Heart left ventricle (tissue), 16 donors: ENCODE measurements around the gene NCOR1. TPM values are rescaled to one million over a fixed set of nuclear protein-coding genes. Genes with fewer than 3 reads are reported as not detected.
"Not testable (repeated sequence)": the region's sequence is repeated elsewhere in the genome, so short reads cannot be mapped to it uniquely, and the experiment has no call there.

Source experiments
- ATAC-seq, 4 donors: fragments of 200-7000 bp; cut with Tn5 transposase; one replicate each; pipeline ENCODE4 v1.9.1; 2020 to 2022; ENCODE audit warnings: moderate library complexity in 4 of 4, mild to moderate bottlenecking in 3 of 4, moderate number of reproducible peaks in 1 of 4
- DNase-seq, 5 donors: peaks; one replicate each; pipeline ENCODE4 v3.0.0-alpha.2; 2020
- H3K27ac ChIP-seq, 12 donors: fragments of 200-600 bp; sonication (generic) in 4 of 12; one replicate each; pipeline versions ENCODE4 v1.5.0 to v1.8.0; 2016 to 2022; ENCODE audit warnings: mild to moderate bottlenecking in 2 of 12
- H3K27me3 ChIP-seq, 9 donors: fragments of 200-600 bp; sonication (generic) in 2 of 9; one replicate each; pipeline versions ENCODE4 v1.5.1 to v1.8.0; 2016 to 2022; ENCODE audit warnings: mild to moderate bottlenecking in 3 of 9
- H3K36me3 ChIP-seq, 9 donors: fragments of 200-600 bp; sonication (generic) in 2 of 9; one replicate each; pipeline versions ENCODE4 v1.5.0 to v1.8.0; 2018 to 2022; ENCODE audit warnings: mild to moderate bottlenecking in 2 of 9
- H3K4me1 ChIP-seq, 12 donors: fragments of 200-600 bp; sonication (generic) in 4 of 12; one replicate each; pipeline versions ENCODE4 v1.5.0 to v1.8.0; 2016 to 2022; ENCODE audit warnings: mild to moderate bottlenecking in 3 of 12
- H3K4me3 ChIP-seq, 12 donors: fragments of 200-600 bp; sonication (generic) in 4 of 12; one replicate each; pipeline versions ENCODE4 v1.5.0 to v1.8.0; 2017 to 2022; ENCODE audit warnings: mild to moderate bottlenecking in 9 of 12, moderate library complexity in 4 of 12
- H3K9me3 ChIP-seq, 12 donors: fragments of 200-600 bp; sonication (generic) in 4 of 12; one replicate each; pipeline versions ENCODE4 v1.5.0 to v1.8.0; 2016 to 2022; ENCODE audit warnings: mild to moderate bottlenecking in 1 of 12
- POLR2A ChIP-seq, 2 donors: fragments of 450-650 bp; IDR thresholded peaks; one replicate each; pipeline ENCODE4 v1.6.1; 2017; ENCODE audit warnings: antibody characterized with exemption in 2 of 2, mild to moderate bottlenecking in 2 of 2, moderate library complexity in 2 of 2
- WGBS, 4 donors: extraction: QIAGEN DNeasy Blood & Tissue Kit in 2 of 4; methylation state at CpG; one replicate each; pipeline versions ENCODE4 v1.1.5 to v1.1.7; 2013 to 2018; 5-methylcytosine and 5-hydroxymethylcytosine counted together
- intact Hi-C, 10 donors: fragments of 100-400 bp; cut with DNase I; formaldehyde crosslinking; loops; one replicate each; pipeline versions ENCODE4 v1.11.1 to v1.14.2; 2022
- polyA plus RNA-seq, 2 donors: library from polyadenylated mRNA; stranded (reverse); fragments of 200-250 nt; gene quantifications; one replicate each; pipeline ENCODE4 v1.2.3, GENCODE V29; 2013
- total RNA-seq, 9 donors: library from RNA; depleted of rRNA in 2 of 9; stranded (reverse); fragments of >200 nt in 2 of 9; fragmentation: NEBNext Ultra II Directional in 3 of 9; extraction: Animal tissue kit (Norgen Biotek cat#: 25700) in 3 of 9; gene quantifications; one replicate each; pipeline versions ENCODE4 v1.1.0 to v1.2.4, GENCODE V29; 2016 to 2023
- TF ChIP-seq, protein P1 (sequence below), 12 donors: fragments of 200-600 bp; sonication (generic) in 4 of 12; IDR thresholded peaks; one replicate each; pipeline versions ENCODE4 v1.5.0 to v1.8.0; 2018 to 2022; ENCODE audit warnings: antibody characterized with exemption in 12 of 12, mild to moderate bottlenecking in 5 of 12
- donor health status: ischemic (EF 13 %, LVEDD 7.1; RV severe dilation, severe dysfunction).
- donor health status: healthy with polysubstance abuse.
- donor health status: DM: no; HTN: yes; CAD: no.
- donor health status: DM: no; HTN: no; CAD: no.
- donor health status: ischemic (EF 25% LVEDD 6.9; RV normal size, moderate dysfunction).
- donor health status: ischemic (EF 25% LVEDD 5.7; RV mildly dilated, moderate dysfunction).
- donor health status: healthy.
- donor health status: DM: yes; HTN: yes; CAD: no.
- donor health status: ischemic (EF 35%, LVEDD 5.7; RV mildly dilated, moderate dysfunction).
- donor health status: nonischemic (EF 11% LVEDD 7.7; RV severe dilation, severe dysfunction).
- donor health status: DM: yes; HTN: yes; CAD: no.
- donor health status: PGD.
- donor health status: ischemic (EF 29% LVEDD 5.4; RV normal size, mild dysfunction).
- donor health status: nonischemic (EF 23%, LVEDD 6.1; RV moderate dilation, normal function).

NCOR1 gene
- total and polyA plus RNA-seq, 11 donors = 35.2 to 92.2 (median 74.1) TPM

GRCh38 chr17:16150251-16150856, 65.0 kb downstream of the NCOR1 start:
- intact Hi-C loops = no loop called here
- no peak overlapping the region for H3K27ac ChIP-seq
- 92 to 96% (median 93%) methylated on average over 4 of the region's 4 CpGs for WGBS, 4 donors
- TF ChIP-seq POLR2A (IDR thresholded peaks at IDR 0.05) = no peak
- TF ChIP-seq, protein P1, sequence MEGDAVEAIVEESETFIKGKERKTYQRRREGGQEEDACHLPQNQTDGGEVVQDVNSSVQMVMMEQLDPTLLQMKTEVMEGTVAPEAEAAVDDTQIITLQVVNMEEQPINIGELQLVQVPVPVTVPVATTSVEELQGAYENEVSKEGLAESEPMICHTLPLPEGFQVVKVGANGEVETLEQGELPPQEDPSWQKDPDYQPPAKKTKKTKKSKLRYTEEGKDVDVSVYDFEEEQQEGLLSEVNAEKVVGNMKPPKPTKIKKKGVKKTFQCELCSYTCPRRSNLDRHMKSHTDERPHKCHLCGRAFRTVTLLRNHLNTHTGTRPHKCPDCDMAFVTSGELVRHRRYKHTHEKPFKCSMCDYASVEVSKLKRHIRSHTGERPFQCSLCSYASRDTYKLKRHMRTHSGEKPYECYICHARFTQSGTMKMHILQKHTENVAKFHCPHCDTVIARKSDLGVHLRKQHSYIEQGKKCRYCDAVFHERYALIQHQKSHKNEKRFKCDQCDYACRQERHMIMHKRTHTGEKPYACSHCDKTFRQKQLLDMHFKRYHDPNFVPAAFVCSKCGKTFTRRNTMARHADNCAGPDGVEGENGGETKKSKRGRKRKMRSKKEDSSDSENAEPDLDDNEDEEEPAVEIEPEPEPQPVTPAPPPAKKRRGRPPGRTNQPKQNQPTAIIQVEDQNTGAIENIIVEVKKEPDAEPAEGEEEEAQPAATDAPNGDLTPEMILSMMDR (IDR thresholded peaks at IDR 0.05) = no peak
- no peaks in the 10 kb centered on the region for H3K9me3 ChIP-seq
- peaks cover 0 to under 1% (median 0%) of the 10 kb centered on the region in 12 donors for H3K4me1 ChIP-seq
- no peak overlapping the region for H3K4me3 ChIP-seq
- peaks cover 0 to 93% (median 80%) of the 10 kb centered on the region in 9 donors for H3K36me3 ChIP-seq
- no peaks in the 10 kb centered on the region for H3K27me3 ChIP-seq
- DNase-seq (no peak), ATAC-seq (no peak)

DNA sequence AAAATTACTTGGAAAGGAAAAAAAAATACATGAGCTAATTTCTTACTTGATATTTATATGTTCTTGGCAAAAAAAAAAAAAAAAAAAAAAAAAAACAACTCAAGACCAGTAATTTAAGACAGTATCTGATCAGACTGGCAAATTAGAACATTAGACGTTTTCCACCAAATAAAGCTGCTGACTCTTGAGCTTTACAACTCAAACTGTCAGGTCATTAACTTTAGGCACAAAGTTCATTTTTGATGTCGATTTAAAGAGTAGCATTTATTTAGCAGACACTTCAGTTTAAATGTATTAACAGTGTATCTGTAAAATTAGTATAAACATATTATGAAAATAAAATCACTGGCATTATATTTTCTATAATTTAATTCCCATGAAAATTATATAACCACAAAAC, 66.7 kb downstream of the NCOR1 start:
- H3K27ac ChIP-seq = no peak overlapping the region
- no peaks in the 10 kb centered on the region for H3K9me3 ChIP-seq
- ATAC-seq (no peak), DNase-seq (no peak)
- no peaks in the 10 kb centered on the region for H3K4me1 ChIP-seq
- no peaks in the 10 kb centered on the region for H3K27me3 ChIP-seq
- no peak overlapping the region for H3K4me3 ChIP-seq
- intact Hi-C loops = no loop called here
- TF ChIP-seq, protein P1 (IDR thresholded peaks at IDR 0.05) = no peak
- TF ChIP-seq POLR2A (IDR thresholded peaks at IDR 0.05) = no peak
- WGBS, 4 donors = 89 to 96% (median 91%) methylated on average over 2 of the region's 2 CpGs
- peaks cover 0 to 96% (median 78%) of the 10 kb centered on the region in 9 donors for H3K36me3 ChIP-seq

DNA sequence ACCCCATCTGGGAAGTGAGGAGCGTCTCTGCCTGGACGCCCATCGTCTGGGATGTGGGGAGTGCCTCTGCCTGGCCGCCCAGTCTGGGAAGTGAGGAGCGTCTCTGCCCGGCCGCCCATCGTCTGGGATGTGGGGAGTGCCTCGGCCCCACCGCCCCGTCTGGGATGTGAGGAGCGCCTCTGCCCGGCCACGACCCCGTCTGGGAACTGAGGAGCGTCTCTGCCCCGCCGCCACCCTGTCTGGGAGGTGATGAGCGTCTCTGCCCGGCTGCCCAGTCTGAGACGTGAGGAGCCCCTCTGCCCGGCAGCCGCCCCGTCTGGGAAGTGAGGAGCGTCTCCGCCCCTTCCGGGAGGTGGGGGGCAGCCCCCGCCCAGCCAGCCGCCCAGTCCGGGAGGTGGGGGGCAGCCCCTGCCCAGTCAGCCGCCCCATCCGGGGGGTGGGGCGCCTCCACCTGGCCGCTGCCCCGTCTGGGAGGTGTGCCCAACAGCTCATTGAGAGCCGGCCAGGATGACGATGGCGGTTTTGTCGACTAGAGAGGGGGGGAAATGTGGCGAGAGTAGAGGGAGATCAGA, 69.9 kb downstream of the NCOR1 start:
- H3K27me3 ChIP-seq, H3K4me1 ChIP-seq, ATAC-seq, H3K4me3 ChIP-seq, H3K9me3 ChIP-seq, intact Hi-C loops, H3K27ac ChIP-seq: not testable (repeated sequence)
- DNase-seq = peak in 1 of 5 donors; percentile 62
- peaks cover 0 to 97% (median 76%) of the 10 kb centered on the region in 9 donors for H3K36me3 ChIP-seq
- 95 to 96% (median 96%) methylated on average over 15 to 40 of the region's 40 CpGs for WGBS, 4 donors

- Histone ChIP-seq H3K9me3 (no peaks in the 10 kb centered on the region), H3K27me3 (no peaks in the 10 kb centered on the region), H3K36me3 (peaks cover 0 to 97% (median 82%) of the 10 kb centered on the region in 9 donors), H3K27ac (no peak overlapping the region), H3K4me1 (no peaks in the 10 kb centered on the region), H3K4me3 (no peak overlapping the region)
- intact Hi-C loops = no loop called here
- ATAC-seq = no peak
- TF ChIP-seq, protein P1 (IDR thresholded peaks at IDR 0.05) = no peak
- no peak for TF ChIP-seq POLR2A (IDR thresholded peaks at IDR 0.05)
- no peak for DNase-seq
Measured at GRCh38 chr17:16141685-16142084, 73.6 kb downstream of the NCOR1 start.

GRCh38 chr17:16140854-16141253, 74.5 kb downstream of the NCOR1 start:
- H3K27me3 ChIP-seq = no peaks in the 10 kb centered on the region
- no peak overlapping the region for H3K4me3 ChIP-seq
- H3K4me1 ChIP-seq = no peaks in the 10 kb centered on the region
- peaks cover 0 to 99% (median 85%) of the 10 kb centered on the region in 9 donors for H3K36me3 ChIP-seq
- TF ChIP-seq, protein P1 (IDR thresholded peaks at IDR 0.05) = no peak
- TF ChIP-seq POLR2A (IDR thresholded peaks at IDR 0.05) = no peak
- ATAC-seq (no peak), DNase-seq (no peak)
- 50 to 96% (median 95%) methylated on average over 2 of the region's 2 CpGs for WGBS, 4 donors
- H3K27ac ChIP-seq = no peak overlapping the region
- intact Hi-C loops = no loop called here
- no peaks in the 10 kb centered on the region for H3K9me3 ChIP-seq
